ENCODE measurements around the gene KDM4D. TPM values are rescaled to one million over a fixed set of nuclear protein-coding genes. Genes with fewer than 3 reads are reported as not detected.

Gene KDM4D
- total and polyA plus RNA-seq, 2 of the 8 experiments (the other 6 are each of a cell fraction or from before 2014, with no cell fraction given): 1.5 to 4.5 TPM

DNA sequence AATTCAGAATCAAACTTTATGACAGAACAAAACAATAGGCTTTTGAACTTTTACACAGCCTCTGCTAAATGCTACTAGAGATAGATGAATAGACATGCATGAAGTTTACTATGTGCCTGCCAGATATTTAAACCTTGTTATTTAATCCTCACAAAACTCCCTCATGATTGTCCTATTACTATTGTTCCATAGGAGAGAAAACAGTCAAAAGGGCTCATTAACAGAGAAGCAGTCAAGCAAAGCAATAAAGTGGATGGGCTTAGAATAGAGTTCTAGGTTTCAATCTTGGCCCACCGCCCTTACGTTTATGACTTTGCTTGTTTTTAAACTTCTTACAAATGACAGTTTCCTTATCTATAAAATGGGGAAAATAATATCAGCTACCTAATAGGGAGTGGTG is 13.0 kb upstream of the KDM4D start (continued):
- TF ChIP-seq RFX5 (IDR thresholded peaks at IDR 0.05; ENCODE audit: borderline replicate concordance, low read depth, low read length) (no peak), TAF1 (IDR thresholded peaks at IDR 0.05; ENCODE audit: low read depth, low read length) (no peak), SUZ12 (IDR thresholded peaks at IDR 0.05; ENCODE audit: low read length) (no peak), FOSL1 (IDR thresholded peaks at IDR 0.05; ENCODE audit: insufficient read depth, low read depth, low read length) (no peak), CEBPB (IDR thresholded peaks at IDR 0.05; ENCODE audit: low read depth, low read length) (no peak), HDAC2 (IDR thresholded peaks at IDR 0.05; ENCODE audit: borderline replicate concordance in 1 of 2, low read depth in 2 of 2, low read length in 2 of 2) (no peak)

All from H1 (cell line).